Ishikawa (cell line): Measurements from ENCODE around the gene RPL3.
A peak's percentile ranks its signal among the peaks of the same experiment; 100 is the strongest.

Experiments used
- CREB1 ChIP-seq: IDR thresholded peaks from 2 replicates; pipeline ENCODE4 v1.6.1; 2012; ENCODE audit warnings: low read depth
- EP300 ChIP-seq: IDR thresholded peaks from 2 replicates; pipeline ENCODE4 v1.6.1; 2012; ENCODE audit warnings: borderline replicate concordance
- MAX ChIP-seq: IDR thresholded peaks from 2 replicates; pipeline ENCODE4 v1.6.1; 2012

- TF ChIP-seq EP300 (peak; percentile 92), MAX (0 out of 2 replicates have a peak, but pooled peaks have one; percentile 21), CREB1 (no peak)
These were observed 10.6 kb downstream of the RPL3 start for GRCh38 chr22:39308614-39309363.
